ENCODE data around the gene COL26A1.
"Not testable (repeated sequence)": the region's sequence is repeated elsewhere in the genome, so short reads cannot be mapped to it uniquely, and the experiment has no call there.

COL26A1 gene

DNA sequence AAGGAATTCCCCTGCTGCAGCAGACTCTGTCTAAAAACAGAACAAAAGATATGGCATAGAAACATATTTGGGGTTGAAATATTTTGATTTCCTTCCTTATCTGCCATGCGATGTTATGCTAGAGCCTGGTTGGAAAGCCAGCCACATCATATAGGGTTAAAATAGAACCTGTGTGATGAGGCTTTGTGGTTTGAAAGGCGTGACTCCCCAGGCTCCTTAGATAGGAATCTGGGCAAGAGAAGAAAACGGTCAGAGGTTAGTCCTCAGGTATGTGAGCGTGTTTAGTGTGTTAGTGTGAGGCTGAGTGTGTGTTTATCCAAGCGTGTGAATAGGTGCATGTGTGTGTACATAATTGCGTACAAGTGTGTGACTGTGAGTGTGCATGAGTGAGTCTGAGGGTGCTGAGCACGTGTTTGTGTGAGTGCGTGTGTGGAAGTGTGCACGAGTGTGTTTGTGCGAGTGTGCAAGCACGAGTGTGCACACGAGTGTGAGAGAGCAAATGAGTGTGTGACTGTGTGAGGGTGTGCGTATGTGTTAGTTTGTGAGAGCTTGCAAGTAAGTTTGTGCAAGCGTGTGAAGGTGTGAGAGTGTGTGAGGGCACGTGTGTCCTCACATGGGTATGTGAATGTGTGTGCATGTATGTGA, 79.9 kb downstream of the COL26A1 start:
- no peak for DNase-seq (ENCODE audit: low read depth)

DNA sequence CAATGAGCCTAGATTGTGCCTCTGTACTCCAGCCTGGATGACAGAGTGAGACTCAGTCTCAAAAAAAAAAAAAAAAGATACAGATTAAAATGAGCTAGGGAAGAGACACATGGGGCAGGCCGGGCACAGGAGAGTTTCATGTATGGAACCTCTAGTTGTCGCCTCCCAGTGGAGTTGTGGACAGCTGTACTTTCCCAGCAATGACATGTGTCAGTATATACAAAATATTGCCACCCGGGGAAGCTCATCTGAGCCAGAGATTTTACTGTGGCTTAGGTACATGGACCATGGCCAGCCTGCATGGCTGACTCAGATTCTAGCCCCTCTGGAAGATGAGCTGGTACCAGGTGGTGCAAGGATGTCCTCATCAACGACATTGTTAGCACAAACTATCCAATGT, 87.4 kb downstream of the COL26A1 start:
- DNase-seq (ENCODE audit: low read depth): no peak

DNA sequence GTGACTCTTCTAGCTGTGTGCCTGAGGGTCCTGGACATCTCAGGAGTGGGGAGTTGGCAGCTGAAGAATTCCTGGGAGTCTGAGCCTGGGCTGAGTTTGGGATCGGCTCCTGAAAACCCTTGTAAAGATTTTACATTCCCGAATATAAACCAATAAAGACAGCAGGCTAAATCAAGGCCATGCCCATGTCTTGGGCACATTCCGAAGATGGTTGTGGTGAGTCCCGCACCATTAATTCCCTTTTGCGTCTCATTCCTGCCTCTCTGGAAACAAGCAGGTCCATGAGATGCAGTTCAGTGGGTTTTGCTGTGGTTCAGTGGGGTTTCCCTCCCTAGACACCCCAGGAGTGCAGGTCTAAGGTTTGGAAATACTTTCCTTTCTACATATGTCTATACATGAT, 90.9 kb downstream of the COL26A1 start:
- no peak for DNase-seq (ENCODE audit: low read depth)

DNA sequence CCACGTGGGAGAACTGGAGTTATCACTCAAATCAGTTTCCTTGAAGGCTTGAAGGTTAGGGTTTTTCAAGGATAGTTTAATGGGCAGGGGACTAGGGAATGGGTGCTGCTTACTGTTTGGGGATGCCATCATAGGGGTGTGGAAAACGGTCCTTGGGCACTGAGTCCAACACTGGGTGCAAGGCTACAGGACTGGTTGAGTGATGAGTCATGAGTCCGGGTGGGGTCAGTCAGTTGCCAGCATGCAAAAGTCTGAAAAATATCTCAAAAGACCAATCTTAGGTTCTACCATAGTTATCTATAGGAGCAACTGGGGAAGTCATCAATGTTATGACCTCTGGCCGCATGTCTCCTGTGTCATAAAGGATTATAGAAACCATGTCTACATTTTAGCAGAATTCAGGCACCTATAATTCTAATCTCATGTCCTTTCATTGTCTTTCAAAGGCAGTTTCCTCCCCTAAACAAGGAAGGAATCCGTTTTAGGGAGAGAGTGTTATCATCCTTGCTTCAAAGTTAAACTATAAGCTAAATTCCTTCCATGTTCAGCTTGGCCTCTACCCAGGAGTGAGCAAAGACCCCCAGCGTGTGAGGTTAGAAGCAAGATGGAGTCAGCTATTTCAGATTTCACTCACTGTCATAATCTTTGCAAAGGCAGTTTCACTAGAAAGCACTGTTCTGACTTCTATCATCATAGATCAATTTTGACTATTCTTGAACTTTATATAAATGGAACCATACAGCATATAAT, 94.5 kb downstream of the COL26A1 start:
- no peak for DNase-seq (ENCODE audit: low read depth)

DNA sequence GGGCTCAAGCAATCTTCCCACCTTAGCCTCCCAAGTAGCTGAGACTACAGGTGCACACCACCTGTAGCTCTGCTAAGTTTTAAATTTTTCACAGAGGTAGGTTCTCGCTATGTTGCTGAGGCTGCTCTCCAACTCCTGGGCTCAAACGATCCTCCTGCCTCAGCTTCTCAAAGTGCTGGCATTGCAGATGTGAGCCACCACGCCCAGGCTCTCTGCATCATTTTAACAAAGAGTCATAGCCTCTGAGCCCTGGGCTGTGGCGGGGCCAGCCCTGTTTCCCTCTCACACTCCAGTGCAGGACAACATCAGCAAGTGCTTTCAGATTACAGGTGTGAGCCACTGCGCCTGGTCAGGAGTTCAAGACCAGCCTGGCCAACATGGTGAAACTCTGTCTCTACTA, 102.5 kb downstream of the COL26A1 start:
- DNase-seq (ENCODE audit: low read depth): no peak

DNA sequence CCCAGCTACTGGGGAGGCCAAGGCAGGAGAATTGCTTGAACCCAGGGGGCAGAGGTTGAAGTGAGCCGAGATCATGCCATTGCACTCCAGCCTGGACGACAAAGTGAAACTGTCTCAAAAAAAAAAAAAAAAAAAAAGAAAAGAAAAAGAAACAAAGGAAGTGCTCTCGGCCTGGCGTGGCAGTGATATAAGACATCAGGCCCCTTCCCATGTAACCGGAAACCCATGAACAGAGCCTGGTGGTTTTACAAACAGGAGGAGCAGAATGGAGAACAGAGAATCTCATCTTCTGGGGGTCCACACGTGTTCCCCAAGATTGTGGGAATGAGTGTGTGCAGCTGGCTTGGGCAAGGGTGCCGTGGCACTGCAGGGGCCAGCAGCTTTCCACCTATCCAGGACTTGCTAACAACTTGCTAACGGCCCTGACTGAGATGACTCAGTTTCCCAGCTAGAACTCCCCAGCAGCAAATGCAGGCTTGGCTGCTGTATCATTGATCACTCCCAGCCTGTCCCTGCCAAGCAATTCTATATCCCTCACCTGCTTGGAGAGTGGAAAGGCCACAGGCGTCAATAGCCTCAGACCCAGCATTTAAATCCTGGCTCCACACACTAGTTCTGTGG, 103.0 kb downstream of the COL26A1 start:
- no peak for DNase-seq (ENCODE audit: low read depth)

DNA sequence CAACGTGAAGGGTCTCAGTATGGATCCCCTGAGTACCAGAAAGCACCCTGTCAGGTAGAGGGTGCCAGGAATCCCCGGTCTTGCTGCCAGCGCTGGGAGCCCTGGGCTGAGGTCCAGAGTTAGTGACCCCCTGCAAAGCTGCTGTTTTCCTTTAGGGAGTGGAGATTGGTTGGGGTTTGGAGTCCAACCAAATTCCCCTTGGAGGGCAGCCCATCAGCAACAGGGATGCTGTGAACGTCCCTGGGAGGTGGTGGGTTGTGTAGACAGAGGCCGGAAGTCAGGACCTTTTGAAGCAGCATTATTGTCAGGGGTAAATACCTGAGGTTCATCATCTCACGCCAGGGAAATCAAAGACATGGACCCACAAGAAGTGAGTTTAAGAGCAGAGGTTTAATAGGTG, 104.2 kb downstream of the COL26A1 start:
- DNase-seq (ENCODE audit: low read depth): no peak

DNA sequence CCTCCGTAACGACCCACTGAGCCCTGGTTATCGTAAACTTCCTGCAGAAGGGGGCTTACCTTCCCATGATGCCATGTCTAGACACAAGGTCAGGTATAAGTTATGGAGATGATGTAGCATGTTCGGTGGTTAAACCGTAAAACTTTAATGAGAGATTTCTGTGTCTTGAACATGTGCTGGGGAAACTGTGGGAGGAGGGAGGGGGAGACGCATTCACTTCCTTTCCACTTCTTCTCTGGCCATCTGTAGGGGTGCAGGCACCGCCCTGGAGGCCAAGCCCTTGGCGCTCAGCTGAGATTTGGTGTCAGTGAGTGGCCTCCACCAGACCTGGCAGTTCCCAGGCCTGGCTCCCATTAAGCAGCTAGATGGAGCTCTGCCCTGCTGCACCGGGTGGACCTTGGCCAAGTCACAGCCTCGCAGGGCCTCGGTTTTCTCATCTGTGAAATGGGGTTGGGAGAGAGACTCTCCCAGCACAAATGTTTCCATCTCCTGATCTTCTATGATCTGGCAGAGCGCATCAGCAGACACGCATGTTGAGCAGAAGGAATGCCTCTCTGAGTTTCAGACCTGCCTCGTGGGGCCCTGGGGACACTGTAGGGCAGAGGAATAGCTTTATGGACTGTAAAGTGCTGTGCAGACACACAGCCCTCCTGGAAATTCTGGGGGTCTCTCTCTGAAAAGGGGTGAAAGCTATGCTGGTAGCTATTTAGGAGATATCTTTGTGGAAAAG, 106.0 kb downstream of the COL26A1 start:
- DNase-seq (ENCODE audit: low read depth): no peak

DNA sequence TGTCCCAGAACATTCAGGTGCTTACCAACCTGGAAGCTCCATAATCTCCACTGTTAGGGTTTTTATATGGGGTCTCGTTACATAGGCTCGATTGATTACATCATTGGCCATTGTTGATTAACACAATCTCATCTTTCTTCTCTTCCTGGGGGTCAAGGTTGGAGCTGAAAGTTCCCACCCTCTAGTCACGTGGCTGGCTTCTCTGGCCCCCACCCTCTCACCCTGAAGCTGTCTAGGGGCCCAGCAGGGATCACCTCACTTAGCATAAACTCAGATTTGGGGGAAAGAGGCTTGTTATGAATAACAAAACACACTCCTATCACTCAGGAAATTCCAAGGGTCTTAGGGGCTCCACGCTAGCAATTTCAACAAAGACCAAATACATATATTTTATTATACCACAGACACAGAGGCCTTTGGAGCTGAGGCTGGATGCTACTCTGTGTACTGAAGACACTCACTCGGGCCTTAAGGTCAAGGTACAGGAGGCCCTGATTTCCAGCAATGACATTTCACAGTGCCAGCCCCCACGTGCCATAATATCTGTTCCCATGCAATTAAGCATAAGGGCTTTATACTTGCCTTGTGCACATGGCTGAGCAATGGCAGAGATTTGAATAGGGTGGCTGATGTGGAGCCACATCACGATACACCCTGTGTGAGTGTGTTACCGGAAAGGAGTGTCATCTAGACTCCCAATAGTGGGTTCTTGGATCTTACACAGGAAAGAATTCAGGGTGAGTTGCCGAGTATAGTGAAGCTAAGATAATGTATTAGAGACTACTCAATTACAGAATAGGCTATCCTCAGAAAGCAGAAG, 108.2 kb downstream of the COL26A1 start:
- no peak for DNase-seq (ENCODE audit: low read depth)

DNA sequence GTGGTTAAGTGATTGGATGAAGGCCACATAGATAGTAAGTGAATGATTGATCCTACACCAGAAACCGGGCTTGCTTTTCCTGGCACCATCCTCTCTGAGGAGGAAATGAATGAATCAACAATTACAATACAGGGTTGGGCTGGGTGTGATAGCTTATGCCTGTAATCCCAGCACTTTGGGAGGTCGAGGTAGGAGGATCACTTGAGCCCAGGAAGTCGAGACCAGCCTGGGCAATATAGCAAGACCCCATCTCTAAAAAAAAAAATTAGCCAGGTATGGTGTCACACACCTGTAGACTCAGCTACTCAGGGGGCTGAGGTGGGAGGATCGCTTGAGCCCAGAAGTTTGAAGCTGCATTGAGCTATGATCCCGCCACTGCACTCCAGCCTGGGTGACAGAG, 111.5 kb downstream of the COL26A1 start:
- DNase-seq (ENCODE audit: low read depth): no peak

DNA sequence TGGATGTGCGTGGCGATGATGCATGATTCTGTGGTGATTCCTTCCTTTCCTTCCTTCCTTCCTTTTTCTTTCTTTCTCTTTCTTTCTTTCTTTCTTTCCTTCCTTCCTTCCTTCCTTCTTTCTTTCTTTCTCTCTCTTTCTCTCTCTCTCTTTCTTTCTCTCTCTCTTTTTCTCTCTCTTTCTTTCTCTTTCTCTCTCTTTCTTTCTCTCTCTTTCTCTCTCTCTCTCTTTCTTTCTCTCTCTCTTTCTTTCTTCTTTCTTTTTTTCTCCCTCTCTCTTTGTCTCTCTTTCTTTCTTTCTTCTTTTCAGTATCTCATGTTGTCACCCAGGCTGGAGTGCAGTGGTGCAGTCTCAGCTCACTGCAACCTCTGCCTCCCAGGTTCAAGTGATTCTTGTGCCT, 113.0 kb downstream of the COL26A1 start:
- DNase-seq (ENCODE audit: low read depth): not testable (repeated sequence)

DNA sequence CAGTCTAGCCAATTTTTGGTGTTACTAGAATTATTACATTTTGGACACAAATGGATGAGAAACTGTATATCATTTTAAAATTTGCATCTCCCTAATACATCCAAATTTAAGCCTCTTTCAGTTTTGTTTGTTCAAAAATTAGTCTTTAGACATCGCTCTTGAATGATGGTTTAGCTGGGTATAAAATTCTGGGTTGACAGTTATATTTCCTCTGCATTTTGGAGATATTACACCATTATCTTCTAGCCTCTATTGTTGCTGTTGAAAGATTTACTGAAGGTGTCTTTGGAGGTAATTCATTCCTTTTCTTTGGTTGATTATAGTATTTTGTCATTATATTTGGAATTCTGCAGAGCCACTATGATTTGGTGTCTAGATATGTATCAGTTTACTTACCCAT, 116.5 kb downstream of the COL26A1 start:
- DNase-seq (ENCODE audit: low read depth): no peak

DNA sequence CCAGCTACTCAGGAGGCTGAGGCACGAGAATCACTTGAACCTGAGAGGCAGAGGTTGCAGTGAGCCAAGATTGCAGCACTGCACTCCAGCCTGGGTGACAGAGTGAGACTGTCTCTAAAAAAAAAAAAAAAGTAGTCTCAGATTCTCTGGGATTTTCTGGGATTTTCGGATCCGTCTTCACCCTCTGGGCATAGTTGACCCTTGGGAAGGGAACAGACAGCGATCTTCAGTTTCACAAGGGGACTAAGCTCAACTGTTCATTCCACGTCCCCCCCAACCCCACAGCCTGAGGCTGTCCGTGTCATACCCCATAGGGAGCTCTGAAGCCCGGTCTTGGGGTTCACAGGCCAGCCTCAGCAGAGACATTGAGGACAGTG, 123.4 kb downstream of the COL26A1 start:
- DNase-seq (ENCODE audit: low read depth): not testable (repeated sequence)

DNA sequence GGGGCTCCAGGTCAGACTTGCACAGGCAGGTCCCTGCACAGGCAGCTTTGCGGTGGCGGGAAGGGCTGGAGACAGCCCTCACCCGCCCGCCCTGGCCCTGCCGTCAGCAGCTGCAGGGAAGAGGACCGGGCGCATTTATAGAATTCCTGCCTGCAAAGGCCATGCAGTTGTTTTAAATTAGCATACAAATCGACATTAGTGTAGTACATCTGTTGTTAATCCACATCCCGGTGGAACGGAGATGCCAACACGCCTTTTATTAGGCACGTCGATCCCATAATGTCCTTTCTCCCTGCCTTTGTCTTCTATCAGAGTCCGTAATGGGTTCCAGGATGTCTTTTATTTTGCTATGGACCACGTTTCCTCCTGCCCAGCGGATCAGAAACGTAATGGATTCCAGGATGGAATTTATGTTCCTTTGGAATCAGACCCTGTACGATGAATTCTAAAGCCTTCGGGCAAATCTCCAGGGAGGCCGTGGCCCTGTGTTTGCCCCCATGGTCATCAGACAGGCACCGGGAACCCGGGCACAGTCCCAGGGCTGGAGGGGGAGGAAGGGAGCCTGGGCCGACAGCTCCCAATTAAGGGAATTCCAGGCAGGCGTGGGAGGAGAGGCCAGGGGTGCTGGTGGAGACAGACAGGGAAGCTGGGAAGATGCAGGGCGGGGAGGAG, 123.9 kb downstream of the COL26A1 start:
- DNase-seq (ENCODE audit: low read depth): no peak

DNA sequence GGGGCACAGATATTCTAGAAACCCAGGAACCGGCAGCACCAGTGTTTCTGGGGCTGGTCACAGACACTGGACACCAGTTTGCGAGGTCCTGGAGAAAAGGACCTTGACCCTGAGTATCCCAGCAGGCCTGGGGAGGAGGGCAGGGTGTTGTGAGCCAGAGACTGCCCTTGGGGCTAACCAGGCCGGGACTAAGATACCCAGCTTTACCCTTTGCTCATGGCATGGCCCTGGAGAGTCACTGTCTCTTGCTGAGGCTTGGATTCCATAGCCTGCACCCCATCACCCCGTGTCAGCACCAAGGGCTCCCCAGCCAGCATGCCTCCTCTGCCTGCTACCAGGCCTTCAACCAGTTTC, 124.4 kb downstream of the COL26A1 start:
- DNase-seq (ENCODE audit: low read depth): no peak

DNA sequence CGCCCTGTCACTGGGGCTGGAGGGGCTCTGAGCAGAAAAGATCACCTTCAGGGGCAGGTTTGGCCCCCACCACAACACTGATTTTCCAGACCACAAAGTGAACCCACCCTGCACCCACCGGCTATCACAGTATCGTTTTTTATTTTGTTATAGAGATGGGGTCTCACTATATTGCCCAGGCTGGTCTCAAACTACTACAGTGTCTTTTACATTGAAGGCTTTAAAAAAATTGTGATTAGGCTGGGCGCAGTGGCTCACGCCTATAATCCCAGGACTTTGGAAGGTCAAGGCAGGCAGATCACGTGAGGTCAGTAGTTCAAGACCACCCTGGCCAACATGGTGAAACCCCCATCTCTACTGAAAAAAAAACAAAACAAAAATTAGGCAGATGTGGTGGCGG, 125.1 kb downstream of the COL26A1 start:
- DNase-seq (ENCODE audit: low read depth): no peak

DNA sequence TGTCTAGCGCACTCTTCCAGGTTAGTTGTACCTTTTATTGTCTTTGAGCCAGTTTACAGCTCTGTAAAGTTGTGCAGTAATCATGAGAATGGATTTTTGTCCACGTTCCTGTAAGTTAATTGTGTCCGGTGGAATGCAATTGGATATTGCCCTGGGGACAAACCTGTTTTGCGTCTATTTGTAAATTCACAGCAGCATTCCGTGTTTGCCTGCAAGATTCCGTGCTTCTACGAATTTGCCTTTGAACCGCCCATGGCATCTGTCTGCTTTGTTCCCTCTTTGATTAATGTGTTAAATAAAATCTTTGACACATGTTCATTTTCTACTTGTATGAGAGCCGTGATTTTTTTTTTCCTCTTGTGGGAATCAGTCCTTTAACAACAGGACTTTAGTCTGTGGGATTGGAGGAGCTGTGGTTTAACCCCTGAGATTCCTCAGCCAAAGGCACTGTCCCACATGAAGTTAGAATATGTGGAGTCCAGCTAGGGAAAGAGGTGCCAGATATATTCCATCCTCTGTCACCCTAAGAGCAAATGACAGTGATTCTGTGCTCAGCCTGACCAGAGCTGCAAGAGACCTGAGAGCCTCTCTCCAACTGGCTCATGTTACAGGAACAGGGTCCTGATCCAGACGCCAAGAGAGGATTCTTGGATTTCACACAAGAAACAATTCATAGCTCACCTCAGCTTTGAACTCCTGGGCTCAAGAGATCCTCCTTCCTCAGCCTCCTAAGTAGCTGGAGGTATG, 126.3 kb downstream of the COL26A1 start:
- DNase-seq (ENCODE audit: low read depth): no peak

DNA sequence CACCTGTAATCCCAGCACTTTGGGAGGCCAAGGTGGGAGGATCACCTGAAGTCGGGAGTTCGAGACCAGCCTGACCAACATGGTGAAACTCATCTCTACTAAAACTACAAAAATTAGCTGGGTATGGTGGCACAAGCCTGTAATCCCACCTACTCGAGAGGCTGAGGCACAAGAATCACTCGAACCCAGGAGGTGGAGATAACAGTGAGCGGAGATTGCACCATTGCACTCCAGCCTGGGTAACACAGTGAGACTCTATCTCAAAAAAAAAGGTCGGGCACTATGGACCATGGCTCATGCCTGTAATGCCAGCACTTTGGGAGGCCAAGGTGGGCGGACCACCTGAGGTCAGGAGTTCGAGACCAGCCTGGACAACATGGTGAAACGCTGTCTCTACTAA, 127.8 kb downstream of the COL26A1 start:
- DNase-seq (ENCODE audit: low read depth): not testable (repeated sequence)

DNA sequence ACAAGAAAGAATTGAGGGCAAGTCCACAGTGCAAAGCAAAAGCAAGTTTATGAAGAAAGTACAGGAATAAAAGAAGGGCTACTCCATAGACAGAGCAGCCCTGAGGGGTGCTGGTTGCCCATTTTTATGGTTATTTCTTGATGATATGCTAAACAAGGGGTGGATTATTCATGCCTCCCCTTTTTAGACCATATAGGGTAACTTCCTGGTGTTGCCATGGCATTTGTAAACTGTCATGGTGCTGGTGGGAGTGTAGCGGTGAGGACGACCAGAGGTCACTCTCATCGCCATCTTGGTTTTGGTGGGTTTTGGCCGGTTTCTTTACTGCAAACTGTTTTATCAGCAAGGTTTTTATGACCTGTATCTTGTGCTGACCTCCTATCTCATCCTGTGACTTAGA, 128.8 kb downstream of the COL26A1 start:
- not testable (repeated sequence) for DNase-seq (ENCODE audit: low read depth)

DNA sequence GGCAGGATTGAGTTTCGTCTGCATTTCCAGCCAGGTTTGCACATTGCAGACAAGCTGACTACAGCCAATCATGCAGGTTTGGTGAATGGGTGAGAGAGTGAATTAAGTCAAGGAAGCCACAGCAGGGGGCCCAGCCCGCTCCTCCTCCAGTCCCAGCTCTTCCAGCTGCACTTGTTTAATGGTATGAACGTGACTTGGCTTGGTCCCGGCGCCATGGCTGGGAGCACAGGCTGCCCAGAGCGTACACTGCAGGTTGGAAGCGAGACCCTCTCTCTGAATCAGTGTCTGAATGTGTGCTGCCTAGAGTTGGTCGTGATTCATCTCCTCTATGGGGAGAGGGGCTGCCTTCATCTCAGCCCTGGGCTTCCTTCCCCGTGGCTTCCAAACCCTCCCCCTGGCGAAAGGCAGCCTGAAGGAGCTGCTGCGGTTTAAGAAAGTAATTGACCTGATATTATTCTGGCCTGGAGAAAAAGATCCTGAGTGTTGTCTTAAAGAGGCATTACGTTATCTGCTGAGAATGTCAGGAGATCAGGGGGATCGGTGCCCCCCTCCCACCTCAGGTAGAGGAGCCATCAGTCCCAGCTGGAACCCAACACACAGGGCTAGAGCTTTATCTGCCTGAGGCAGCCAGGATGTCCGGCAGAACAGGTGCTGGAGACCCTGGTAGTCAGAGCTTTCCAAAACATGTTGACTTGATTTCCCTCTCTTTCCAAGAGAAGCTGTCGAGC, 132.1 kb downstream of the COL26A1 start:
- DNase-seq (ENCODE audit: low read depth): no peak
